ENCODE measurements around the gene PTGDS.

PTGDS gene

DNA sequence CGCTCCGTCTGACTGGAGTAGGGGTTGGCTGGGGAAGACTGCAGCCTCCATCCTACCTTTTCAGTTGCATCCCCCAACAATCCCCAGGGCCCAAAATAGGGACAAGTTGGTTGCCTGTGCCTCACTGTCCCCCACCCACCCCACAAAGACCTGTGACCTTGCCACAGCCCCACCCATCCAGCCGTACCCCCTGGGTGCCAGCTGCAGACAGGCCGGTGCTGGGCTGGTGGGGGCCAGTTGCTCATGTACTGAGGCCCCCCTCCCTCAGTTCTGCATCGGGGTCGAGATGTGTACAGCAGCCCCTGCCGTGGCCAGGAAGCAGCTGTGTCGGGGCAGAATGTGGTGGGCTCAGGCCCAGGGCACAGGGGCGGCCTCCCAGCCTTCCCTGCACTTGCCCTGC, 5.9 kb downstream of the PTGDS start:
- TF ChIP-seq RAD21 (IDR thresholded peaks at IDR 0.05; ENCODE audit: low read depth) (no peak), FOXM1 (IDR thresholded peaks at IDR 0.05; ENCODE audit: borderline replicate concordance, low read depth) (no peak), YY1 (IDR thresholded peaks at IDR 0.05; ENCODE audit: low read depth) (no peak), NFIC (IDR thresholded peaks at IDR 0.05) (no peak), TCF12 (IDR thresholded peaks at IDR 0.05; ENCODE audit: low read depth) (no peak), EP300 (IDR thresholded peaks at IDR 0.05; ENCODE audit: borderline replicate concordance) (no peak), CREB1 (IDR thresholded peaks at IDR 0.05; ENCODE audit: low read depth) (no peak), ZBTB7A (IDR thresholded peaks at IDR 0.05; ENCODE audit: low read depth) (no peak), CEBPB (IDR thresholded peaks at IDR 0.05) (no peak), TAF1 (IDR thresholded peaks at IDR 0.05; ENCODE audit: low read depth) (no peak), EGR1 (IDR thresholded peaks at IDR 0.05) (no peak), TEAD4 (IDR thresholded peaks at IDR 0.05) (no peak)
- TF ChIP-seq, protein P1, sequence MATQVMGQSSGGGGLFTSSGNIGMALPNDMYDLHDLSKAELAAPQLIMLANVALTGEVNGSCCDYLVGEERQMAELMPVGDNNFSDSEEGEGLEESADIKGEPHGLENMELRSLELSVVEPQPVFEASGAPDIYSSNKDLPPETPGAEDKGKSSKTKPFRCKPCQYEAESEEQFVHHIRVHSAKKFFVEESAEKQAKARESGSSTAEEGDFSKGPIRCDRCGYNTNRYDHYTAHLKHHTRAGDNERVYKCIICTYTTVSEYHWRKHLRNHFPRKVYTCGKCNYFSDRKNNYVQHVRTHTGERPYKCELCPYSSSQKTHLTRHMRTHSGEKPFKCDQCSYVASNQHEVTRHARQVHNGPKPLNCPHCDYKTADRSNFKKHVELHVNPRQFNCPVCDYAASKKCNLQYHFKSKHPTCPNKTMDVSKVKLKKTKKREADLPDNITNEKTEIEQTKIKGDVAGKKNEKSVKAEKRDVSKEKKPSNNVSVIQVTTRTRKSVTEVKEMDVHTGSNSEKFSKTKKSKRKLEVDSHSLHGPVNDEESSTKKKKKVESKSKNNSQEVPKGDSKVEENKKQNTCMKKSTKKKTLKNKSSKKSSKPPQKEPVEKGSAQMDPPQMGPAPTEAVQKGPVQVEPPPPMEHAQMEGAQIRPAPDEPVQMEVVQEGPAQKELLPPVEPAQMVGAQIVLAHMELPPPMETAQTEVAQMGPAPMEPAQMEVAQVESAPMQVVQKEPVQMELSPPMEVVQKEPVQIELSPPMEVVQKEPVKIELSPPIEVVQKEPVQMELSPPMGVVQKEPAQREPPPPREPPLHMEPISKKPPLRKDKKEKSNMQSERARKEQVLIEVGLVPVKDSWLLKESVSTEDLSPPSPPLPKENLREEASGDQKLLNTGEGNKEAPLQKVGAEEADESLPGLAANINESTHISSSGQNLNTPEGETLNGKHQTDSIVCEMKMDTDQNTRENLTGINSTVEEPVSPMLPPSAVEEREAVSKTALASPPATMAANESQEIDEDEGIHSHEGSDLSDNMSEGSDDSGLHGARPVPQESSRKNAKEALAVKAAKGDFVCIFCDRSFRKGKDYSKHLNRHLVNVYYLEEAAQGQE (IDR thresholded peaks at IDR 0.05; ENCODE audit: low read depth), result no peak
- TF ChIP-seq, protein P2, sequence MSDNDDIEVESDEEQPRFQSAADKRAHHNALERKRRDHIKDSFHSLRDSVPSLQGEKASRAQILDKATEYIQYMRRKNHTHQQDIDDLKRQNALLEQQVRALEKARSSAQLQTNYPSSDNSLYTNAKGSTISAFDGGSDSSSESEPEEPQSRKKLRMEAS (IDR thresholded peaks at IDR 0.05), result no peak
- TF ChIP-seq, protein P3, sequence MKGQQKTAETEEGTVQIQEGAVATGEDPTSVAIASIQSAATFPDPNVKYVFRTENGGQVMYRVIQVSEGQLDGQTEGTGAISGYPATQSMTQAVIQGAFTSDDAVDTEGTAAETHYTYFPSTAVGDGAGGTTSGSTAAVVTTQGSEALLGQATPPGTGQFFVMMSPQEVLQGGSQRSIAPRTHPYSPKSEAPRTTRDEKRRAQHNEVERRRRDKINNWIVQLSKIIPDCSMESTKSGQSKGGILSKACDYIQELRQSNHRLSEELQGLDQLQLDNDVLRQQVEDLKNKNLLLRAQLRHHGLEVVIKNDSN (IDR thresholded peaks at IDR 0.05), result no peak

DNA sequence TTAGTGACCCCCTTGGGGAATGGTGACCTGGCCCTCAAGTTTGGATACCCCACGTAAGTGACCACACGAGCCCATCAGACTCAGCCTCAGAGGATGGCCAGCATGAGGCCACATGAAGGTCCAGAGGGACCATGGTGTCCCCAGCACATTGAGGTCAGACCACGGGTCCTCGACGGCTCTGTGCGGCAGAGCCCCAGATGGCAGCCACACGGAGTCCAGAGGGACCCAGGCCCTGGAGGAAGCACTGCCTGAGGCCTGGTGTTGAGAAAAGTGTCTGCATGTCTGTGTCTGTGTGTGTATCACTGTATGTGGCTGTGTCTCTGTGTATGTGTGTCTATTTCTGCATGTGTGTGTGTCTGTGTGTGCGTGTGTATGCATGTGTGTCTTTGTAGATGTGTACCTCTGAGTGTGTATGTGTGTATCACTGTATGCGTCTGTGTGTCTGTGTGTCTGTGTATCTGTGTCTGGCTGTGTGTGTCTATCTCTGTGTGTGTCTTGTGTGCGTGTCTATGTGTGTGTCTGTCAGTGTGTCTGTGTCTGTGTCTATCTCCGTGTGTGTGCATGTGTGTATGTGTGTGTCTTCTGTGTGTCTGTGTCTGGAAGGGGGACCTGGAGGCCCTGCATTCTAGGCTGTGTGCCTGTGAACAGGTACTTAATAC, 6.5 kb downstream of the PTGDS start:
- TF ChIP-seq, protein P2 (IDR thresholded peaks at IDR 0.05), result no peak
- TF ChIP-seq EGR1 (IDR thresholded peaks at IDR 0.05), result no peak
- TF ChIP-seq FOXM1 (IDR thresholded peaks at IDR 0.05; ENCODE audit: borderline replicate concordance, low read depth), result no peak
- TF ChIP-seq YY1 (IDR thresholded peaks at IDR 0.05; ENCODE audit: low read depth), result no peak
- no peak for TF ChIP-seq TCF12 (IDR thresholded peaks at IDR 0.05; ENCODE audit: low read depth)
- no peak for TF ChIP-seq CEBPB (IDR thresholded peaks at IDR 0.05)
- TF ChIP-seq TAF1 (IDR thresholded peaks at IDR 0.05; ENCODE audit: low read depth), result no peak
- TF ChIP-seq RAD21 (IDR thresholded peaks at IDR 0.05; ENCODE audit: low read depth), result no peak
- no peak for TF ChIP-seq ZBTB7A (IDR thresholded peaks at IDR 0.05; ENCODE audit: low read depth)
- TF ChIP-seq NFIC (IDR thresholded peaks at IDR 0.05), result no peak
- TF ChIP-seq, protein P1 (IDR thresholded peaks at IDR 0.05; ENCODE audit: low read depth), result no peak
- no peak for TF ChIP-seq EP300 (IDR thresholded peaks at IDR 0.05; ENCODE audit: borderline replicate concordance)
- TF ChIP-seq TEAD4 (IDR thresholded peaks at IDR 0.05), result no peak
- TF ChIP-seq, protein P3 (IDR thresholded peaks at IDR 0.05), result no peak
- TF ChIP-seq CREB1 (IDR thresholded peaks at IDR 0.05; ENCODE audit: low read depth), result no peak

DNA sequence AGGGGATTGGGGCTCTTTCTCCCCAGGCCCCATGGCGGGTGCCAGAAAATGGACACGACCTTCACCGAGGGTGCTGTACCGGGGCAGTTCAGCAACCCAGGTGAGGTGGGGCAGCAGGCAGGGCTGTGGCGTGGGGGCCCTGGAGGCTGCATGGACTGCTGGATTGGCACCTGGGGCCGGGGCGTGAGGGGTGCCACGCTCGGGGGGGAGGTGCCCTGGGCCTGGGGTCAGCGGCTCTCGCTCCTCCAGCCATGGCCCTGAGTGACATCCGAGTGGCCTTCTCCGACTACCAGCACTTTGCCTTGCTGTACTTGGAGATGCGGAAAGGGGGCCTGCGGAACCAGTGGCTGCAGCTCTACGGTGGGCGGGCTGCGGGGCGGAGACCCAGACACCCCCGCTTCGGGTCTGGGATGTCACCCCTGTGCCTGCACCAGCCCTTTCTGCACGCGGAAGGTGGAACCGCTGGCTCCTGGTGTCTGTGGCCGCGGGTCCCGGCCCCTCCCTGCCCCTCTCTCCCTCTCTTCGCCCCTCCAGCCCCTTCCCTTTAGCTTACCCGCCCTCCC, 7.2 kb downstream of the PTGDS start:
- TF ChIP-seq TAF1 (IDR thresholded peaks at IDR 0.05; ENCODE audit: low read depth), result no peak

DNA sequence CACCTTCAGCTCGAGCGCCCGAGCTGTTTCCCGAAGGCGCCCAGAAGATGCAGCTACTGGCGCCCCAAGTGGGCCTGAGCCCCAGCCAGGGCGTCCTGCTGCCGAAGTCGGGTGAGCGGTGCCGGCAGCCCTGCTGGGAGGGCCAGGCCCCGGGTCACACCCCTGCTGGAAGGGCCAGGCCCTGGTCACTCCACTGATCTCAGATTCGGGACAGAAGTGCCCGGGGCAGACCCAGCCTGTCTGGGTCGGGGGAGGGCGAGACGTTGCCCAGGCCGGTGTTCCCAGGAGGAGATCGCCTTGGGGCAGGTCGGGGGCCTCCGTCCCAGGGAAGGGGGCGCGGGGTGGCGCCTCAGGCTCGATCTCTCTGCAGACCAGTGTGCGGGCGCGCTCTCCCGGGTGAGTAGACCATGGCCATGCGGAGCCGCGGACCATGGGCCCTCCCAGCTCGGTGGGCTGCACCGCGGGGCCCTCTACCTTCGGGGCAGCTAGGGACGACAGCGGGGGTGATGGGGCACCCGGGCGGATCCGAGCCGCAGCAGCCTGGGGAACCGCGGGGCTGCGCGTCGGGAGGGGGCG, 7.8 kb downstream of the PTGDS start:
- TF ChIP-seq EGR1 (IDR thresholded peaks at IDR 0.05) (no peak), CEBPB (IDR thresholded peaks at IDR 0.05) (no peak)
- TF ChIP-seq, protein P2 (IDR thresholded peaks at IDR 0.05), result no peak

DNA sequence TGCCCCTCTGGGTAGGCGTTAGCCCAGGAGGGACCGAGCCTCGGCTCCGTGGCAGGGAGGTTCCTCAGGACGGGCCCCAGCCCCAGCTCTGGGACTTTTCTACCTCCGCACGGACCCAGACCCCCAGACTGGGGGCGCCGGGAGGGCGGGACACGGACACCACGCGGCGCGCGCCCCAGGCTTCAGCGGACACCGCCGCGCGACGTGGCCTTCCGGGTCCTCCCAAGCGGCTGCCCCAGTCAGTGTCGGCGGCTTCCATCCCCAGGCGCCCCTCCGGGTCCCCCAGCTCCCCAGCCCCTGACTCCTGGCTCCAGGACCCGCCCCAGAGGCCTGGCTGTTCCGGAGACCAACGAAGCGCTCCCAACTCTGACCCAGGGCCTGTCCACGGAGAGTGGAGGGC, 8.5 kb downstream of the PTGDS start:
- TF ChIP-seq, protein P3 (IDR thresholded peaks at IDR 0.05), result no peak
- TF ChIP-seq TEAD4 (IDR thresholded peaks at IDR 0.05) (no peak), CREB1 (IDR thresholded peaks at IDR 0.05; ENCODE audit: low read depth) (no peak), NFIC (IDR thresholded peaks at IDR 0.05) (no peak)
